Osteoblast (primary cell): Measurements from ENCODE around the gene HYAL1. TPM values are rescaled to one million over a fixed set of nuclear protein-coding genes. Genes with fewer than 3 reads are reported as not detected.
"Not testable (repeated sequence)": the region's sequence is repeated elsewhere in the genome, so short reads cannot be mapped to it uniquely, and the experiment has no call there.

Experiments used
- DNase-seq: peaks from one replicate; pipeline ENCODE4 v3.0.0; 2011; ENCODE audit warnings: low spot score, mixed read lengths; ENCODE audit not compliant: insufficient read length; ENCODE audit errors: missing footprints
- H2AFZ ChIP-seq: 2 replicates; pipeline ENCODE4 v1.6.0; 2011; ENCODE audit warnings: mild to moderate bottlenecking, low read length
- H3K27ac ChIP-seq: 2 replicates; pipeline ENCODE4 v1.5.1; 2011; ENCODE audit warnings: mild to moderate bottlenecking, low read depth, low read length, moderate library complexity
- H3K27me3 ChIP-seq: 2 replicates; pipeline ENCODE4 v1.6.0; 2012; ENCODE audit warnings: mild to moderate bottlenecking, control low read depth, inconsistent platforms, low read length, moderate library complexity; ENCODE audit not compliant: insufficient read depth
- H3K36me3 ChIP-seq: 2 replicates; pipeline ENCODE4 v1.5.1; 2011; ENCODE audit warnings: mild to moderate bottlenecking, low read length, control low read depth, moderate library complexity; ENCODE audit not compliant: insufficient read depth
- H3K4me1 ChIP-seq: 2 replicates; pipeline ENCODE4 v1.5.1; 2011; ENCODE audit warnings: mild to moderate bottlenecking, low read length, control low read depth, moderate library complexity; ENCODE audit not compliant: insufficient read depth
- H3K4me2 ChIP-seq: 2 replicates; pipeline ENCODE4 v1.6.0; 2011; ENCODE audit warnings: mild to moderate bottlenecking, low read length; ENCODE audit not compliant: insufficient read depth
- H3K4me3 ChIP-seq: fragments of 200-600 bp; sonication (generic); 3 replicates; pipeline ENCODE4 v1.5.1; 2012; ENCODE audit warnings: mild to moderate bottlenecking, low read length, inconsistent platforms; ENCODE audit not compliant: insufficient read depth
- H3K79me2 ChIP-seq: 2 replicates; pipeline ENCODE4 v1.6.0; 2012; ENCODE audit warnings: mild to moderate bottlenecking, low read length, control low read depth, inconsistent platforms; ENCODE audit not compliant: insufficient read depth
- H3K9me3 ChIP-seq: 2 replicates; pipeline ENCODE4 v1.5.1; 2011; ENCODE audit warnings: low read depth, low read length, control low read depth
- H4K20me1 ChIP-seq: 2 replicates; pipeline ENCODE4 v1.6.0; 2012; ENCODE audit warnings: mild to moderate bottlenecking, low read length, control low read depth; ENCODE audit not compliant: insufficient read depth
- CTCF ChIP-seq: IDR thresholded peaks from 2 replicates; pipeline ENCODE4 v1.5.1; 2011; ENCODE audit warnings: mild to moderate bottlenecking, low read depth, low read length, moderate library complexity; ENCODE audit errors: extremely low read depth
- total RNA-seq: library from RNA; depleted of rRNA; stranded (reverse); fragments of >200 nt; gene quantifications from 2 replicates; pipeline ENCODE4 v1.2.3, GENCODE V29; 2012

The HYAL1 gene
- total RNA-seq, 1 donor = under 0.01 TPM

DNA sequence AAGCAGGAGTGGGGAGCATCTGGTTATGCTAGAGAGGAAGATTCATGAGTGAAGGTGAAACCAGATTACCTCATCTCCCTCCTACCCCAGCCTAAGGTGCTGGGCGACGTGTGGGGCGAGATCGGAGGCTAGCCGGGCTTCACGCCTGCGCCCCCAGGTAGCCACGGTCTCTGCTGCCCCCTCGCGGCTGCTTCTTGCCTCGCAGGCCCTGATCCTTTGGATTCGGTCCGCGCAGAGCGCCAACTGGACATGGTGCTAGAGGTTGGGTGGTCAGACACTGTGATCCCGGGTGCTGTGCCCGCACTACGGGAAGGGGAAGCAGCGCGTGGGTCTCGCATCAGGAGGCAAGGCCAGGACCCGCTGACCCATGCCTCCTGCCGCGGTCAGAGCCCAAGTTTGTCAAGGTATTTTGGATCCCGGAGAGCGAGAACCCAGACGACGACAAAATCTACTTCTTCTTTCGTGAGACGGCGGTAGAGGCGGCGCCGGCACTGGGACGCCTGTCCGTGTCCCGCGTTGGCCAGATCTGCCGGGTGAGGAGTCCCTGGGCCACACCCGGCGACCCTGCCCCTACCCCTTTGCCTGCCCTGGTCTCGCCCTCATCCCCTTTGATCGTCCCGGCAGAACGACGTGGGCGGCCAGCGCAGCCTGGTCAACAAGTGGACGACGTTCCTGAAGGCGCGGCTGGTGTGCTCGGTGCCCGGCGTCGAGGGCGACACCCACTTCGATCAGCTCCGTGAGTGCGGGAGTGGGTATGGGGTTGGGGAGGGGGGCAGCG lies 30.3 kb downstream of the HYAL1 start:
- no peaks in the 10 kb centered on the region for H3K9me3 ChIP-seq
- peak overlapping the region; percentile 67 for H3K4me3 ChIP-seq
- peak; percentile 99 for DNase-seq
- H3K27me3 ChIP-seq = no peaks in the 10 kb centered on the region
- H3K79me2 ChIP-seq = no peaks in the 10 kb centered on the region
- H3K4me2 ChIP-seq = peak overlapping the region; percentile 90
- H3K27ac ChIP-seq = no peak overlapping the region
- H2AFZ ChIP-seq = peak overlapping the region; percentile 81
- TF ChIP-seq CTCF = peak; percentile 92
- H3K36me3 ChIP-seq = no peaks in the 10 kb centered on the region
- H4K20me1 ChIP-seq = no peaks in the 10 kb centered on the region
- H3K4me1 ChIP-seq = peaks cover 27% of the 10 kb centered on the region

- not testable (repeated sequence) for H3K27ac ChIP-seq
- H3K4me2 ChIP-seq = peak overlapping the region; percentile 90
Measured at GRCh38 chr3:50272538-50272910, 30.9 kb downstream of the HYAL1 start.

DNA sequence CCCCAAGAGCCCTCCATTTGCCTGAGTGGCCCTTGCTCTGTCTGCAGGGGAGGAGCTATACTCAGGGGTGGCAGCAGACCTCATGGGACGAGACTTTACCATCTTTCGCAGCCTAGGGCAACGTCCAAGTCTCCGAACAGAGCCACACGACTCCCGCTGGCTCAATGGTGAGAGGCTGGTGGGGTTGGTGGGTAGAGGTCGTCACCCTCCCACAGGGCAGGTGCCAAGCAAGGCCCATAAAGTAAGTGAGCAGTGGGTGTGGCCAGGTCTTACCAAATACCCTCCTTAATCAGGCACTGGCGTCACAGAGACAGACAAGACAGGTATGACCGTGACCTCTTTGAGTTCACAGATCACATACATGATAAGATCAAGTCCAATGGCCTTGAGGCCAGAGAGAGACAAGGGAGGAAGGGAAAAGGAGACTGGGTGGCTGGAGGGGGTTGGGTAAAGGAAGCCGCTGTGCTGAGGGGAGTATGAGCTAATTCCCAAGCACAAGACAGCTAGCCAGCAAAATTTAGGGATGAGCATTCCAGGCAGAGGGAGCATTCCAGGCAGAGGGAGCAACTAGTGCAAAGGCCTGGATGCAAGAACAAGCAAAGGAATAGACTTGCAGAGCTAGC lies 31.9 kb downstream of the HYAL1 start:
- no peak overlapping the region for H3K27ac ChIP-seq
- H3K4me2 ChIP-seq = no peak overlapping the region
- H3K79me2 ChIP-seq = no peaks in the 10 kb centered on the region
- no peak for DNase-seq
- H3K9me3 ChIP-seq = no peaks in the 10 kb centered on the region
- no peaks in the 10 kb centered on the region for H3K36me3 ChIP-seq
- H3K4me1 ChIP-seq = peaks cover 32% of the 10 kb centered on the region
- no peak for TF ChIP-seq CTCF
- H4K20me1 ChIP-seq = no peaks in the 10 kb centered on the region
- H3K27me3 ChIP-seq = no peaks in the 10 kb centered on the region
- no peak overlapping the region for H2AFZ ChIP-seq
- H3K4me3 ChIP-seq = no peak overlapping the region

More at GRCh38 chr3:50272538-50272910, 30.9 kb downstream of the HYAL1 start:
- H4K20me1 ChIP-seq, H3K27me3 ChIP-seq, H3K79me2 ChIP-seq, H3K9me3 ChIP-seq, H3K36me3 ChIP-seq, DNase-seq, H3K4me3 ChIP-seq, H2AFZ ChIP-seq: not testable (repeated sequence)
- H3K4me1 ChIP-seq = peaks cover 32% of the 10 kb centered on the region

- H3K4me2 ChIP-seq = peak overlapping the region; percentile 67
- peak overlapping the region; percentile 59 for H3K4me3 ChIP-seq
- no peak overlapping the region for H2AFZ ChIP-seq
- H3K79me2 ChIP-seq = no peaks in the 10 kb centered on the region
- DNase-seq = no peak
- TF ChIP-seq CTCF = no peak
- H3K27me3 ChIP-seq = no peaks in the 10 kb centered on the region
- H3K9me3 ChIP-seq = no peaks in the 10 kb centered on the region
- peak overlapping the region; percentile 10 for H3K27ac ChIP-seq
- no peaks in the 10 kb centered on the region for H4K20me1 ChIP-seq
- H3K4me1 ChIP-seq = peaks cover 32% of the 10 kb centered on the region
- no peaks in the 10 kb centered on the region for H3K36me3 ChIP-seq
Measured at GRCh38 chr3:50270422-50271224, 32.8 kb downstream of the HYAL1 start.
